Mucosa of gallbladder (tissue), 1 donor: Measurements from ENCODE around the gene NSG1. TPM values are rescaled to one million over a fixed set of nuclear protein-coding genes. Genes with fewer than 3 reads are reported as not detected.
"Not testable (repeated sequence)": the region's sequence is repeated elsewhere in the genome, so short reads cannot be mapped to it uniquely, and the experiment has no call there.

Experiments
- DNase-seq: peaks from one replicate; pipeline ENCODE4 v3.0.0-alpha.2; 2020; ENCODE audit warnings: low spot score
- total RNA-seq: library from RNA; stranded (reverse); gene quantifications from one replicate; pipeline ENCODE4 v1.2.1, GENCODE V29; 2021
- donor health status: DM: no; HTN: no; CAD: no.

Gene NSG1, protein sequence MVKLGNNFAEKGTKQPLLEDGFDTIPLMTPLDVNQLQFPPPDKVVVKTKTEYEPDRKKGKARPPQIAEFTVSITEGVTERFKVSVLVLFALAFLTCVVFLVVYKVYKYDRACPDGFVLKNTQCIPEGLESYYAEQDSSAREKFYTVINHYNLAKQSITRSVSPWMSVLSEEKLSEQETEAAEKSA
- 1.6 TPM for total RNA-seq

DNA sequence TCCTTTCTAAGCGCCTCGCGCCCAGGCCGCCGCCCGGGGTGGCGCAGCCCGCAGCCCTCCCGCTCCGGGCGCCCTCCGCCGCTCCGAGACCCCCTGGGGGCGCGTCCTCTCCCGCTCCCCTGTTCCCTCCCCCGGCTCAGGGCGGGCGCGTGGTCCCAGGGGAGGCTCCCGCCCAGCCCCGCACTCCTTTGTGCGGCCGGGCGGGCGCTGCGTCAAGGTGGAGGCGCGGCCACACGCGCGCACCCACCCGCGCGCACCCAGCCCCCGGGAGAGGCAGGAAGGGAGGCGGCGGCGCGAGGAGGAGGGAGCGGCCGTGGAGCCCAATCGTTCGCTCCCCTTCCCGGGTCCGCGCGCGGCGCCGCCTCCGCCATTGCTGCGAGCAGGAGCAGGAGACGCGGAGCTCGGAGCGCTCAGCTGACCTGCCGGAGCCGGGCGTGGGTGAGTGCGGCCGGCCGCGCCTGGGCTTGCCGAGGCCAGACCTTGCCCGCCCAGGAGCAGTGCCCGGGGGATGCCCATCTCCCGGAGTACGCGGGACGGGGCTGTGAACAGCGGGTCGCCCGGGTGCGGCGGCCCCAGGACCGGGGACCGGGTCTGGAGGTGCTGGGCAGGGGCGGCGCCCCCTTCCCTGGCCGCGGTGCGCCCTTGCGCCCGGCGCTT, at the start of gene NSG1:
Gene NSG1 (plus strand): TSS at position 367 of the 657 bp plus-strand sequence. CDS start 528 bp downstream, outside the sequence.
- DNase-seq = no peak

DNA sequence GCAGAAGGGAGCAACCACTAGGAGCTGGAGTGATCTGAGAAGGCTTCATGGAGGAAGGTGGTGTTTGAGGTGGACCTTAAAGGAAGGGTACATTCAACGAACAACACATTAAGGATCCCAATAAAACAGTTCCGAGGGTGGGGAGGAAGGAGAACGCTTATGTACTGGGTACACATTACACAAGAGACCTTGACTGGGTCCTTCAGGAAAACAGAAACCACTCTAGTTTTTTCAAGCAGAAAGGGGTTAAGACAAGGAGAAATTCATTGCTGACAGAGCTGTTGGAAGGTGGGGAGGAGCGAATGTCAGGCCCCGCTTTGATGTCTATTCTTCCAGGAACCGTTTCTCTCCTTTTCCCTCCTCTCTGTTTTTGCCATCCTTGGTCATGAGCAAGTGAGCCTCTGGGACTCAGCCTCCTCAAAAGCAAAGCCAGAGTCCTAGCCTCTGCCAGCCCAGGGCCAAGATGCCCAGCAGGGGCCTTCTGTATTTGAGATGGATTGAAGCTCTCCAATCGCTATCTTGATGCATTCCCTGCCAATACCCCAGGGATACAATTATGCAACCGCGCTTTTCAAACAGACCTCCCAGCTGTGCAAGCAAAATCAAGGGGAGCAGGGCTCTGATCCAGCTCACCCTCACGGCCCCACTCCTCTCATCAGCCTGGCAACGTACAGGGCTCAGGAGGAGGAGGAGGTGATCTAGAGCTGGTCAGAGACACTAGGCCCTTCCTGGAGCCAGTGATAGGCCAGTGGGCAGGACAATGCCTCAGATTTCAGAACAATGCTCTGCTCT, 48.5 kb upstream of the NSG1 start:
- DNase-seq = no peak

DNA sequence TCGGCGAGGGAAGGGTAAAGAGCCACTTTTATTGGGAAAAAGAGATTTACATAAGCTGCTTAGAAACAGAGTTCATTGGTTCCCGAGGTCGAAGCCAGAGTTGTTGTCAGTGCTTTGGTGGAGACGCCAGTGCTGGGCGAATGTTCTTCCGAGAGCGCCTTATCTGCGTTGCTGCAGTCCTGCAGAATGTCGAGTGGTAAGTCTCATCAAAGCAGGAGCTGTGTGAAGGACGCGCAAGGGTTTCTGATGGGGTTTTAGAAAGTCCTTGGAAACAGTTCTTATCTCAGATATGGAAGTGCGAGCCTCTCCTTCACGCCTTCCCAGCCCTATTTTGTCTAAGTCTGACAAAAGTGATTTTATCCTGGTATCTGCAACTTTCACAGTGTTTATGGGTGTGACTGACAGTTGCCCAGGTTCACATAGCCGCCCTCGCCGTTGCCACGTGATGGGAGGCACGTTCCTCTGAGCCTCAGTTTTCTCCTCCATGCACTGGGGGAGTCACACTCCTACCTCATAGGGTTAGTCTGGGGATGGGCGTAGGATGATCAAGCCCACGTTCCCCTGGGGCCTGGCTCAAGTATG, 47.3 kb upstream of the NSG1 start:
- no peak for DNase-seq

DNA sequence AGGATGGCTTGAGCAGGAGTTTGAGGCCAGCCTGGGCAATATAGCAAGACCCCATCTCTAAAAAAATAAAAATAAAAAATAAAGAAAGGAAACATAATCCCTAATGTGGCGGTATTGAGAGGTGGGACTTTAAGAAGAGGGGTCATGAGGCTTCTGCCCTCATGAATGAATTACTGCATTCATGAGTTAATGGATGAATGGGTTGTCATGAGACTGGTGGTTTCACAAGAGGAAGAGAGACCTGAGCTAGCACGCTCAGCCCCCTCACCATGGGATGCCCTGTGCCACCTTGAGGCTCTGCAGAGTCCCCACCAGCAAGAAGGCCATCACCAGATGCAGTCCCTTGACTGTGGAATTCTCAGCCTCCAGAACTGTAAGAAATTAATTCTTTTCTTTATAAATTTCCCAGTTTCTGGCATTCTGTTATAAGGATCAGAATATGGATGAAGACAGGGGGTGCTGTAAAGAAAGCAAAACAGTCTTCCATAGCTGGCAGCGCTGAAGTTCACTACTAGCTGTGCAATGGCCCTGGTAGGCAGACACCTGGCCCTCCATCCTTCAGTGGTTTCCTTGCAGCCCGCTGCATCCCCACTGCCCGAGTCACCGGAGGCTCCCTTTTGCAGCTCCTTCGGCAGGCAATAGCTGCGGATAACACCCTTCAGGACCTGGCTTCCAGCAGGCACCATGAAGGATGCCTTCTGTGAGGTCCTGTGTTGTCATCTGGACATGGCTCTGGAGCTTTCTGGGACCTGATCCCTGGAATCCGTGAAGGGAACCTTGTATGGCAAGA, 44.8 kb upstream of the NSG1 start:
- DNase-seq = no peak

DNA sequence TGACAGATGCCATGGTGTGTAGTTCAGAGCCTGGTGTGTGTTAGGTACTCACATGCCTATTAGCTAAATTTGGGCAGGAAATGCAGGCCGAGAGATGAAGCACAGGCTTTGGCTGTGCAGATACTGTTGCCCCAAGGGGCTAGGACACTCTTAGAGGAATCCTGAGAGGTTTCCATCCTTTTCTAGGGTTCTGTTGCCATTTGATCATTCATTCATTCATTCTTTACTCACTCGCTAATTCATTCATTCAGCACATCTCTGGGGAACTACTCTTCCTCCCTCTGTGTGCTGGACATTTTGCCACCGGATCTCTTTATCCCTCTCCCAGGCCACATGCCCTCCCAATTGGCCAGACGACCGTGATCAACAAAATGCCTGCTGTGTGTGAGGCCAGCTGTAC, 43.9 kb upstream of the NSG1 start:
- no peak for DNase-seq

DNA sequence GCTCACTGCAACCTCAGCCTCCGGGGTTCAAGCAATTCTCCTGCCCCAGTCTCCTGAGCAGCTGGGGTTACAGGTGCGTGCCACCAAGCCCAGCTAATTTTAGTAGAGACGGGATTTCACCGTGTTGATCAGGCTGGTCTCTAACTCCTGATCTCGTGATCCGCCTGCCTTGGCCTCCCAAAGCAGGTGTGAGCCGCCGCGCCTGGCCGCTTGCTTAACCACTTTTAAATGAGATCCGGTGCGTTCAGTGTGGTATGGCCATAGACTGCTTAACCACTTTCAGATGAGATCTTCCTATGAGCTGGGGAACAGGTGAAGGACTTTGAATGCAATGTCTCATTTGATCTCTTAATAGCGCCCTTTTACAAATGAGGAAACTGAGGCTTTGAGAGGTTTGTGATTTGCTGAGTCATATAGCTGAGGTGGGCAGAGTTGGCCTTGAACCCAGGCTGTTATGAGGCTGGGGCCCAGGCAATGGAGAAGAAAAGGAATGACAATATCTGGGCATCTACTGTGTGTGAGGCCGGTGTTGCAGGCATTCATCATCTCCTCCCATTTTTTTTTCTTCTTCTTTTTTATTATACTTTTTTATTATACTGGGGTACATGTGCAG, 41.9 kb upstream of the NSG1 start:
- DNase-seq = no peak

DNA sequence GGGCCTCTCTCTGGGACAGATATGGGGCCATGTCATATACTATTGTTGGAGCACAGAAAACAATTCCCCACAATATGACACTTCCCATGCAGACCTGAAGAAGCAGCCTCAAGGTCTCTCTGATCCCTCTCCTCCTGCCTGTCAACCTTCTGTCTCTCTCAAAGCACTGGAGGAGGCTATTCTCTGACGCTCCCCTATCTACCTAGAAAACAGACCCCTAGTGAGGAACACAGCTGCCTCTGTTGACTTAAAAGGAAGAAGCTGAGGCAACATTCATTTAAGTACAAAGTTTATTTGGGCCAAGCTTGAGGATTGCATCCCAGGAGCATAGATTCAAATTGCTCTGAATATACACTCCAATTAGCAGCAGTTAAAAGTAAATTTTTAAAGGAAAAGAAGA, 39.3 kb upstream of the NSG1 start:
- DNase-seq = no peak

DNA sequence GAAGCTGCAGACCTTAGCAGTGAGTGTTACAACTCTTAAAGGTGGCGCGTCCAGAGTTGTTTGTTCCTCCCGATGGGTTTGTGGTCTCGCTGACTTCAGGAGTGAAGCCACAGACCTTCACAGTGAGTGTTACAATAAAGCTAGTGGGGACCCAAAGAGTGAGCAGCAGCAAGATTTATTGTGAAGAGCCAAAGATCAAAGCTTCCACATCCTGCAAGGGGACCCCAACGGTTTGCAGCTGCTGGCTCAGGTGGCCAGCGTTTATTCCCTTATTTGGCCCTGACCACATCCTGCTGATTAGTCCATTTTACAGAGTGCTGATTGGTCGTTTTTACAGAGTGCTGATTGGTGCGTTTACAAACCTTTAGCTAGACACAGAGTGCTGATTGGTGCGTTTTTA, 38.3 kb upstream of the NSG1 start:
- not testable (repeated sequence) for DNase-seq

DNA sequence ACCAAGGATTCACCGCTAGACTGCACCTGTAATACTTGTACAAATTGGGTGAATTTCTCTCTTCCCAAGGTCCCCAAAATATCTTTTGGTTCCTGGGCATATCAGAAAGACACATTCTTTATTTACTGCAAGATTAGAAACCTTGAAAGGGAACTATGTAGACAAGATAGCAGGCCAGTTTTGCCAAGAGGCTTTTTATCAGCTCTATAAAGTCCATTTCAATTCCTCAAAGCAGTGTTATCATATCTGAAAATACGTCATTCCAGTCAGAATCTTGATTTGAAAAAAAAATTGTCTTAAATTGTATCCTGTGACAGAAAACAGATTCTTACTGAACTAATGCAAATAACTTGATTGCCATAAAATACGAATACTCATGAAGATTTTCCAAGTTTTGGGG, 37.0 kb upstream of the NSG1 start:
- no peak for DNase-seq

DNA sequence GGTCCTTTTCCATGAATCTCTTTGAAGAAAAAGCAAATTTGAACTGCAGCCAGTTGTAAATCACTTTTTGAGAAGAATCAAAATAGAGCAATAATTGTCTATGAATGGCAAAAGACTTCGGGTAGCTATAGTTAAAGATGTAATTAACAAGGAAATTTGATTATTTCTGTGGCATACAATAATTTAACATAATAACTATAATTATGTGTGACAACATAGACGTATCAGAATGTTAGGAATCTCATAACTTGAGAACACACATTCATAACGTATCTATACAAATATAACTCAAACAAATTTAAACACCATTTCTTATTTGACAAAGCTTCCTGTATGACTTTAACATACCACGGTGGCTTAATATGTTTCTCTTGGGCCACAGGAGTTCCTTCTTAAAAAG, 36.0 kb upstream of the NSG1 start:
- DNase-seq = no peak

DNA sequence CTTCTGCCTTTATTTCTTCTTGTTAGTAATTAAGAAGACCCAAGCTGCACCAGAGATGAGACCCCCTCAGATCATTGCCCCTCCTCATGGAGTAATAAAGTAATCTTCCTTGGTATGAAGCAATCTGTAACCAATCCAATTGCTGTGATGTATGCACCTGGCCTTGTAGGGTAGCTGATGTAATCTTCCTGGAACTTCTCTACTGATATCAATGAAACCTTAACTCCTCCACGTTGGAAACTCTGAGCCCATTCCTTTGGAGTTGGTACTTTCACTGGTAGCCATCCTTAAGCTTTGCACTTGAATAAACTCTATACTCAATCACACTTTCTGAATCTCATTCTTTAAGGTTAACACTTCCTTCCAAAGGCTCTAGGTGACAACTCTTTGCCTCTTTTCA, 31.6 kb upstream of the NSG1 start:
- no peak for DNase-seq

DNA sequence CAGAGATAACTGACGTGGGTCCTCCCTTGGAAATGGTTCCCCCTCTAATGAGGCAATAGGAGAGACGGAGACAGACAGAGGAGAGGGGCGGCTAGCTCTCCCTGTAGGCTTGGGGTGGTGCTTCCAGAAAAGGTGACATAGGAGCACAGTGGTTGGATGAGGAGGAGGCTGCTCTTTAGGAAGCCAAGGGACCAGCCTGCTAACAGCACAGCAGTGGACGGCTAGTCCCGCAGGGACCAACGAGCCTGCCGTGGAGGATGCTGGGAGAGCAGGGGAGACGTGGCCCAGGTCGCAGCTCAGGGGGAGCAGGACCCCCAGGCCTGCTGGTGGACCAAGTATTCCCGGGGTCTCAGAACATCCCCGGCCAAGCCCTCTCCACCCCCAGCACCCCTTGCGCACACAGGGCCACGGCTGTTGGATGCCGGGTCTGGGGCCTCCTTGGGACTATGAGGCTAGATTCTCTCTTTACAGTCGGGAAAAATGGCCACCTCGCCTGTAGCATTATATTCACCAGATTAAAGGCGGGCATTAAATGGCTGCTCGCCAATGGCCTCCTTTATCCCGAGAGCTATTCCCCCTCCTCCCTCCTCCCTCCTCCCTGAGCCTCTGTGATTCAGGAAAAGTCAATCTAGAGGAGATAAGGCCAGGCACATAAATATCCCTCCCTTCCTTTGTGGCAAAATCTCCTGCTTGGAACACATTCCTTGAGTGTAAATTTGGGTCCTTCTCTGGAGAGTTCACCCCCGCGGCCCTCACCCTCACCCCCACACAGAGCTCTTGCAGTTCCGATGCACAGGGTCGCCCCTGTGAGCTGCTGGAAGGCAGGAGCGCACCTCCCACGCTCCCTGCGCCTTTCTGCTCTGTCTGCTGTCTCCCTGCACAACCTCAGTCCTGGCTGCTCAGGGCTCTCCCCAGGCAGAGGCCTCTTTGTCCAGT, 30.5 kb upstream of the NSG1 start:
- DNase-seq = no peak

DNA sequence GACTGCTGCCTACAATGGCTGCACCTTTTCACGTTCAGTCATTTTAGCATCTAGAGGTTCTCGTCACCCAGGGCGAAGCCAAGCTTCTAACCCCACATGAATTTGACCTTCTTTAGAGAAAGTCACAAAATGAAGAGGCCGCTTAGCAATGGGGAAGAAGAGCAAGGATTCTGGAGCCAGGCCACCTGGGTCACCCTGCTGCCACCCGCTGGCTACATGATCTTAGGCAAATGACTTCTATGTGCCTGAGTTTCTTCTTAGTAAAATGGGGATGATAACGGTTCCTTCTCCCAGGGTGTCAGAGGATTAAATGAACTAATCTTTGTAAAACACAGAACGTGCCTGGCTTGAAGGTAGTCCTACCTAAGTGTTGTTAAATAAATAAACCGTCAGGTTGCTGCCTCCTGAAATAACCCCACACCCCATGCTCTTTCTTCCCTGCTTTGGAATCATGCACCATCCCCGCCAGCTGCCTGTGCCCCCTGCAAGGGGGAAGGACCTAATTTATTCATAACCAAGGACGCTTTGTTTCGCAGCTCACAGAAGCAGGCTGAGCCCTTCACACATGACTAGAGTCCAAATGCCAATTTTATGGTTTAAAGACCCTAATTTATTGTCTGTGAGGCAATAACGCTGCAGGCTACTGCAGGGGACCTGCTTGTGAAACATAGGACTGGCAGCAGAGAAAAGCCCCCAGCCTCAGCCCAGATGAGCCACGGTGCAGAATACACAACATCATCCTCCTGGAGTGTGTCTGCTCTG, 28.6 kb upstream of the NSG1 start:
- no peak for DNase-seq

DNA sequence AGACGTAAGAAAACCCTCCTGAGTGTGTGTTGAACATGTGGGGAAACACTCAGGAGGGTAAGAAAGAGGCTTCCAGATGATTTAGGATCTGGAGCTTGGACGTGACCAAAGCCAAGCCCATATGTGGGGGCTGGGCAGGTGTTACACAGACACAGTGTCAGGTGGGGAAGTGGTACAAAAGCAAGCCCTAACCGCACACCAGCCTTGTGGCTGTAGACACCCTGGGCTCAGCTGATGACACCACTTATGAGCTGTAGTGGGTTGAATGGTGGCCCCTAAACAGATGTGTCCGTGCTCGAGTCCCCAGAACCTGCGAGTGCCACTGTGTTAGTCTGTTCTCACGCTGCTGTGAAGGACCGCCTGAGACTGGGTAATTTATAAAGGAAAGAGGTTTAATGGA, 25.0 kb upstream of the NSG1 start:
- no peak for DNase-seq

DNA sequence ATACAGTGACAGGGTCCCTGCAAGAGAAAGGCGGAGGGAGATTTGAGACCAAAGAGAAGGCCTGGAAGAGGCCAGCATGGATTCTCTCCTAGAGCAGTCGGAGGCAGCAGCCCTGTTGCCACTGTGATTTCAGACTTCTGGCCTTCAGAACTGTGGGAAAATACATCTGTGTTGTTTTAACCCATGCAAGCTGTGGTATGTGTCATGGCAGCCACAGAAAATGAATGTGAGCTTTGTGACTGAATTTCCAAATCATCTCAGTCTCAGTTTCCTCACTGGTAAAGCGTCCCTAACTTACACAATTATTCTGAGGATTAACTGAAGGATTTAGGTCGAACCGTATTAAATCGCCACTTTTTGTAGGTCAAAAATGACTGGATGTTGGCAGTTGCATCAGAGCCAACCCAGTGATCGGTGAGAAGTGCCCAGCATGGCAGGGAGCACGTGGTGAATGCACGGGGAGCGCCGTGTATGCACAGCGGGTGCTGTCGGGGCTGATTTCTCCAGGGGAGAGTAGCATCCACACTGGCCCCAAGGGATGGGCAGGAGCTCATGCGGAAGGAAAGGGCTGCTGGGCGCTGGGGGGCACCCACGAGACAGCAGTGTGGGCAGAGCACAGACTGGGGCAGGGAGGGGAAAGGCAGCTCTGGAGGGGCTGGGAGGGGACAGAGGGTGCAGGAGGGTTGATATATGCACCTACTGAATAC, 23.8 kb upstream of the NSG1 start:
- DNase-seq = no peak

DNA sequence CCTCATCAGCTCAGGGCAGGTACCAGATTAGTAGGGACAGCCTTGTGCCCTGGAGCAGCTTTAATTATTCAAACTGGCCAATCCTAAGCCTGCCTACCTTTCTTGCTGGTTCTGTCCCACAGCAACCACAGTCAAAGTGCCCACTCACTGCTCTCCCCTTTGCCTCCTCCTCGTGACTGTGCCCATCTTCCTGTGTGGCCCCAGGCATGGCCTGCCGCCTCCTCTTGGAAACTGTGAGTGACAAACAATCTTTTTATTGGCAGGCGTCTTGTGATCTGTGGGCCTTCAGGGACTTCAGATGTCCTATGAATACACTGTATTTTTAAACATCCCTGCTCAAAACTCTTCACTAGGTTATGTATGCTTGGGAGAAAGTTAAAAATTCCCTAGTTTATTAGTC, 22.8 kb upstream of the NSG1 start:
- DNase-seq = no peak

DNA sequence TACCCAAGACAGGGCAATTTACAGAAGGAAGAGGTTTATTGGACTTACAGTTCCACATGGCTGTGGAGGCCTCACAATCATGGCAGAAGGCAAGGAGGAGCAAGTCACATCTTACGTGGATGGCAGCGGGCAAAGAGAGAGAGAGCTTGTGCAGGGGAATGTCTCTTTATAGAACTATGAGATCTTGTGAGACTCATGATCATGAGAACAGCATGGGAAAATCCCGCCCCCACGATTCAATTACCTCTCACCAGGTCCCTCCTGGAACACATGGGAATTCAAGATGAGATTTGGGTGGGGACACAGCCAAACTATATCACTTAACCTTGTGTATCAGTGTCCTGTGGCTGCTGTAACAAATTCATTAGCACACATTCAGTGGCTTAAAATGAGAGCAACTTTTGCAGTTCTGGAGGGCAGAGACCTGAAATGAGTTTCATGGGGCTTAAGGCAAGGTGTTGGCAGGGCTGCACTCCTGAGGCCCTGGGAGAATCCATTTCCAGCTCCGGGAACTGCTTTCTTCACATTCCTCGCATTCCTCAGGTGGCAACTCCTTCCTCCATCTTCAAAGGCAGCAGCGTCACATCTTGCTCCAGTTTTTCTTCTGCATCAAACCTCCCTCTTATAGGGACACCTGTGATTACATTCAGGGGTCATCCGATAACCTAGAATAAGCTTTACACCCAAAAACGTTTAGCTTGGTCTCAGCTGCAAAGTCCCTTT, 22.3 kb upstream of the NSG1 start:
- no peak for DNase-seq
